HG03354 (cell line): ENCODE results near the gene LRIG1.

Experiments used
- ATAC-seq: cut with Tn5 transposase; IDR thresholded peaks from one replicate; pipeline ENCODE4 v1.9.1; 2021; ENCODE audit warnings: mild to moderate bottlenecking; ENCODE audit not compliant: unreplicated experiment, poor library complexity, severe bottlenecking

The LRIG1 gene

GRCh38 chr3:66338927-66339326 lies 161.9 kb downstream of the LRIG1 start:
- no peak for ATAC-seq

- no peak for ATAC-seq
Observed at GRCh38 chr3:66336333-66336766, 164.5 kb downstream of the LRIG1 start.

- no peak for ATAC-seq
Observed at GRCh38 chr3:66335671-66336070, 165.2 kb downstream of the LRIG1 start.
